ENCODE results near the gene SLC25A24. TPM values are rescaled to one million over a fixed set of nuclear protein-coding genes. Genes with fewer than 3 reads are reported as not detected.
"Not testable (repeated sequence)": the region's sequence is repeated elsewhere in the genome, so short reads cannot be mapped to it uniquely, and the experiment has no call there.

Gene SLC25A24
- total RNA-seq, 4 donors from 2014 or later, result 25.2 to 40.1 (median 29.1) TPM

- Histone ChIP-seq H3K36me3 (peaks cover 3 to 26% of the 10 kb centered on the region in 2 donors), H3K4me1 (no peaks in the 10 kb centered on the region), H3K27me3 (no peaks in the 10 kb centered on the region), H3K27ac (no peak overlapping the region), H3K4me3 (no peak overlapping the region), H3K9me3 (peaks cover 0 to under 1% (median 0%) of the 10 kb centered on the region in 3 donors)
- 89 to 100% methylated on average over 1 of the region's 1 CpG for WGBS, 2 donors (ENCODE audit: low coverage in 1 of 2)
- no peak for TF ChIP-seq EP300 (IDR thresholded peaks at IDR 0.05)
- no peak for TF ChIP-seq CTCF (IDR thresholded peaks at IDR 0.05)
- no peak for TF ChIP-seq POLR2AphosphoS5 (IDR thresholded peaks at IDR 0.05)
- no peak for TF ChIP-seq POLR2A (IDR thresholded peaks at IDR 0.05)
- ATAC-seq, result no peak
These were observed 11.3 kb downstream of the SLC25A24 start for GRCh38 chr1:108188801-108189200.

GRCh38 chr1:108182959-108183700 lies 17.0 kb downstream of the SLC25A24 start:
- Histone ChIP-seq H3K9me3 (peaks cover 0 to 9% (median 0%) of the 10 kb centered on the region in 3 donors), H3K4me3 (no peak overlapping the region), H3K4me1 (peaks cover 0 to 11% (median 0%) of the 10 kb centered on the region in 3 donors), H3K27me3 (no peaks in the 10 kb centered on the region), H3K36me3 (peaks cover 3 to 61% of the 10 kb centered on the region in 2 donors), H3K27ac (no peak overlapping the region)
- TF ChIP-seq POLR2AphosphoS5 (IDR thresholded peaks at IDR 0.05) (no peak), POLR2A (IDR thresholded peaks at IDR 0.05) (no peak), CTCF (IDR thresholded peaks at IDR 0.05) (no peak), EP300 (IDR thresholded peaks at IDR 0.05) (no peak)
- WGBS, 2 donors (ENCODE audit: low coverage in 1 of 2), result 0 to 46% methylated on average over 1 to 2 of the region's 2 CpGs
- no peak for ATAC-seq

GRCh38 chr1:108179018-108179417 lies 21.1 kb downstream of the SLC25A24 start:
- peaks cover 0 to 11% (median 0%) of the 10 kb centered on the region in 3 donors for H3K4me1 ChIP-seq
- no peak for ATAC-seq
- H3K36me3 ChIP-seq, result peaks cover 0 to 75% of the 10 kb centered on the region in 2 donors
- H3K27ac ChIP-seq, result no peak overlapping the region
- peaks cover 0 to 16% (median 0%) of the 10 kb centered on the region in 3 donors for H3K9me3 ChIP-seq
- no peaks in the 10 kb centered on the region for H3K27me3 ChIP-seq
- H3K4me3 ChIP-seq, result no peak overlapping the region
- WGBS, 2 donors (ENCODE audit: low coverage in 1 of 2), result 100% methylated on average over 1 of the region's 1 CpG; no CpG with 5 or more reads in 1 of the 2 donors
- TF ChIP-seq POLR2A (IDR thresholded peaks at IDR 0.05) (no peak), EP300 (IDR thresholded peaks at IDR 0.05) (no peak), CTCF (IDR thresholded peaks at IDR 0.05) (no peak), POLR2AphosphoS5 (IDR thresholded peaks at IDR 0.05) (no peak)

GRCh38 chr1:108162409-108162808 lies 37.7 kb downstream of the SLC25A24 start:
- peaks cover 0 to 23% of the 10 kb centered on the region in 2 donors for H3K36me3 ChIP-seq
- H3K4me1 ChIP-seq, H3K27ac ChIP-seq, H3K27me3 ChIP-seq, H3K4me3 ChIP-seq, ATAC-seq, H3K9me3 ChIP-seq: not testable (repeated sequence)
- no CpG with 5 or more reads among the region's 1 CpG for WGBS, 2 donors (ENCODE audit: low coverage in 1 of 2)

- not testable (repeated sequence) for H3K4me3 ChIP-seq, ATAC-seq, H3K27ac ChIP-seq, H3K4me1 ChIP-seq, H3K27me3 ChIP-seq, H3K9me3 ChIP-seq
- WGBS, 2 donors (ENCODE audit: low coverage in 1 of 2), result no CpG with 5 or more reads among the region's 30 CpGs
- H3K36me3 ChIP-seq, result peaks cover 0 to 46% of the 10 kb centered on the region in 2 donors
These were observed 40.2 kb downstream of the SLC25A24 start for GRCh38 chr1:108159951-108160350.

- Histone ChIP-seq H3K4me1 (no peaks in the 10 kb centered on the region), H3K9me3 (no peaks in the 10 kb centered on the region), H3K27me3 (no peaks in the 10 kb centered on the region), H3K27ac (no peak overlapping the region), H3K36me3 (peaks cover 5 to 56% of the 10 kb centered on the region in 2 donors), H3K4me3 (no peak overlapping the region)
- 96% methylated on average over 7 of the region's 7 CpGs; no CpG with 5 or more reads in 1 of the 2 donors for WGBS, 2 donors (ENCODE audit: low coverage in 1 of 2)
- TF ChIP-seq CTCF (IDR thresholded peaks at IDR 0.05), result no peak
- no peak for TF ChIP-seq POLR2A (IDR thresholded peaks at IDR 0.05)
- TF ChIP-seq EP300 (IDR thresholded peaks at IDR 0.05), result no peak
- TF ChIP-seq POLR2AphosphoS5 (IDR thresholded peaks at IDR 0.05), result no peak
- no peak for ATAC-seq
These were observed 41.2 kb downstream of the SLC25A24 start for GRCh38 chr1:108158893-108159453.
